ENCODE measurements around the gene MYL2.

The MYL2 gene

DNA sequence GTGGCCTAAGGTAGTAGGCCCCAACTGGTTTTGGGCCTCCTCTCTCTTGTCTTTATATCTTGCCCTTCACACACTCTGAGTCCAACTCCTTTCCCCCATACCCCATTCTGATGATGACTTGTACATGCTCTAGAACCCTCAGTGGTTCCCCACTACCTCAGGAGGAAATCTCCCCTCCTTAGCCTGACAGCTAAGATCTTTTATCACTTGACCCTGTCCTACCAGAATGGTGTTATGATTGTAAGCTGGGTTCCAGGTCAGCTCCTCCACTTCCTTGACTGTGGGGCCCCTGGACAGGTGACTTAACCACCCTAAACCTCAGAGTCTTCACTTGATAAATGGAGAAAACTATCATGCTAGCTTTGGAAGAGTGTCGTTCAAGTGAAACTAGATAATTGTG, 9.4 kb upstream of the MYL2 start:
- no peak for DNase-seq

GRCh38 chr12:110928700-110929099, 8.3 kb upstream of the MYL2 start:
- DNase-seq, result no peak

- DNase-seq, result no peak
These were observed 7.2 kb upstream of the MYL2 start for GRCh38 chr12:110927546-110927945.

GRCh38 chr12:110923692-110924334, 3.4 kb upstream of the MYL2 start:
- no peak for DNase-seq

- DNase-seq, result no peak
These were observed 2.8 kb upstream of the MYL2 start for GRCh38 chr12:110923192-110923591.

DNA sequence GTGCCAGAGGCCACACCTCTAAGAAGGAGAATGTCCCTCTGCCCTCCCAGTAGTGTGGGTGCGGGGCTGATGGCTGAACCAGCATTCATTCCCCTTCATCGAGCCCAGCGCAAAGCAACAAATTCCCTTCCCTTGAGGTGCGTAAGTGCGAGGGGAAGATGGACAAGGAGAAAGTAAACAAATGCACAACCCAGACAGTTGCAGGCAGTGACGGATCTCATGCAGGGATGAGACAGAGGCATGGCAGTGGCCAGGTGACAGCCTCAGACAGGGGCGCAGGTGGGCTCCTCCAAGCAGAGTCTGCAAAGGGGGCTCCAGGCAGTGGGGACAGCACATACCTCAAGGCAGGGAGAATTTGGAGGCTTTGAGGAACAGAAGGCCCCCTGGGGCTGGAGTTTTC, 2.3 kb upstream of the MYL2 start:
- DNase-seq, result no peak

- peak; percentile 17 for DNase-seq
These were observed 883 bp upstream of the MYL2 start for GRCh38 chr12:110921262-110921661.

DNA sequence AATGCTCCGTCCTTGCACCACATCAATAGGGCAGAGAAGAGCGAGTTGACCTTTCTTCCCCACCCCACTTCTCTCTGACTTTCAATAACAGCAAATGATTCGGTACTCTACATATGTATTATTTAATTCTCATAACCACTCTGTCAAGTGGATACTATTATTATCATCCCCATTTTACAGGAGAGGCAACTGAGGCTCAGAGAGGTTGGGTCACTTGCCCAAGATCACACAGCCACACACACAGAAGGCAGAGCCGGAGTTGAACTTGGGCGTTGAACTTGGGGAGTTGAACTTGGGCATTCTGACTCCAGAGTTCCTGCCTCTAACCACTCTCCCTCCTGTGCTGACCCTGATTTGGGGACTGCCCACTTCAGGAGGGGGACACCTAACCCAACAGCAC, 659 bp downstream of the MYL2 start:
- no peak for DNase-seq

- no peak for DNase-seq
These were observed 2.4 kb downstream of the MYL2 start for GRCh38 chr12:110917961-110918360.

- peak; percentile 46 for DNase-seq
These were observed 2.9 kb downstream of the MYL2 start for GRCh38 chr12:110917467-110917866.

GRCh38 chr12:110916295-110916875, 4.0 kb downstream of the MYL2 start:
- DNase-seq, result peak; percentile 21

GRCh38 chr12:110913119-110914056, 7.0 kb downstream of the MYL2 start:
- DNase-seq, result no peak

GRCh38 chr12:110912263-110912662, 8.1 kb downstream of the MYL2 start:
- DNase-seq, result no peak

- no peak for DNase-seq
These were observed 11.8 kb downstream of the MYL2 start for GRCh38 chr12:110908377-110909152.

GRCh38 chr12:110907583-110907982, 12.8 kb downstream of the MYL2 start:
- no peak for DNase-seq

GRCh38 chr12:110906985-110907384, 13.4 kb downstream of the MYL2 start:
- peak; percentile 27 for DNase-seq

GRCh38 chr12:110906516-110906915, 13.9 kb downstream of the MYL2 start:
- no peak for DNase-seq

GRCh38 chr12:110906083-110906482, 14.3 kb downstream of the MYL2 start:
- no peak for DNase-seq

DNA sequence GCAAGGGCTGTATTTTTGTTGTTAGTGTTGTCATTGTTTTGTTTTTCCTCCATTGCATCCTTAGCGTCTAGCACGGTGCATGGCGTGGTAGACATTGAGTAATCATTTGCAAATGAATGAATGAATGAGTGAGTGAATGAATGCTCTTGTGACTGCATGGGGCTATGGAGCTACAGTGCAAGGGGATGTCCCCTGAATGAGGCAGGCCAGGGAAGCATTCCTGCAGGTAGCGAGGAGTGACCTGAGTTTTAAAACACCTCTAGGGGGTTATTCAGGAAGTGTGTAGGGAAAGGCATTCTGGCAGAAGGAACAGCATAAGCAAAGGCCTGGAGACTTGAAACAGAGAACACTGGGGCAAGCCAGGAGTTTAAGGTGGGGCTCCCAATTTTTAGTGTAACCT, 16.9 kb downstream of the MYL2 start:
- no peak for DNase-seq

DNA sequence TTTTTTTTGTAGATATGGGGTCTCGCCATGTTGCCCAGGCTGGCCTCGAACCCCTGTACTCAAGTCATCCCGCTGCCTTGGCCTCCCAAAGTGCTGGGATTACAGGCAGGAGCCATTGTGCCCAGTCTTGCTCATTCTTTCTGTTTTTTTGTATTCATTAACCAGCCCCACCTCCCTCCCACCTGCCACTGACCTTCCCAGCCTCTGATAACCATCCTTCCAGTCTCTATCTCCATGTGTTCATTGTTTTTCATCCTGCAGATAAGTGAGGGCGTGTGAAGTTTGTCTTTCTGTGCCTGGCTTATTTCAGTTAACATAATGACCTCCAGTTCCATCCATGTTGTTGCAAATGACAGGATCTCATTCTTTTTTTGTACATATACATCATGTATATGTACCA, 19.0 kb downstream of the MYL2 start:
- DNase-seq, result no peak

GRCh38 chr12:110896559-110896958, 23.8 kb downstream of the MYL2 start:
- no peak for DNase-seq

GRCh38 chr12:110893956-110894355, 26.4 kb downstream of the MYL2 start:
- DNase-seq, result no peak

GRCh38 chr12:110889361-110889760, 31.0 kb downstream of the MYL2 start:
- no peak for DNase-seq

Measured in fibroblast of skin of scalp (primary cell).